ENCODE data around the gene ZNF205.
"Not testable (repeated sequence)": the region's sequence is repeated elsewhere in the genome, so short reads cannot be mapped to it uniquely, and the experiment has no call there.

DNA sequence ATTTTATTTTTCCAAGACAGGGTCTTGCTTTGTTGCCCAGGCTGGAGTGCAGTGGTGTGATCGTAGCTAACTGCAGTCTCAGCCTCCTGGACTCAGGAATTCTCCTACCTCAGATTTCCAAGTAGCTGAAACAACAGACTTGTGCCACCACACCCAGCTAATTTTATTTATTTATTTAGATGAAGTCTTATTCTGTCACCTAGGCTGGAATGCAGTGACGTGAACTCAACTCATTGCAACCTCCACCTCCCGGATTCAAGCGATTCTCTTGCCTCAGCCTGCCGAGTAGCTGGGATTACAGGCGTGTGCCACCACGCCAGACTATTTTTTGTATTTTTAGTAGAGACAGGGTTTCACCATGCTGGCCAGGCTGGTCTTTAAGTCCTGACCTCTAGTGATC lies 56.3 kb downstream of the ZNF205 start:
- TF ChIP-seq, protein P1, sequence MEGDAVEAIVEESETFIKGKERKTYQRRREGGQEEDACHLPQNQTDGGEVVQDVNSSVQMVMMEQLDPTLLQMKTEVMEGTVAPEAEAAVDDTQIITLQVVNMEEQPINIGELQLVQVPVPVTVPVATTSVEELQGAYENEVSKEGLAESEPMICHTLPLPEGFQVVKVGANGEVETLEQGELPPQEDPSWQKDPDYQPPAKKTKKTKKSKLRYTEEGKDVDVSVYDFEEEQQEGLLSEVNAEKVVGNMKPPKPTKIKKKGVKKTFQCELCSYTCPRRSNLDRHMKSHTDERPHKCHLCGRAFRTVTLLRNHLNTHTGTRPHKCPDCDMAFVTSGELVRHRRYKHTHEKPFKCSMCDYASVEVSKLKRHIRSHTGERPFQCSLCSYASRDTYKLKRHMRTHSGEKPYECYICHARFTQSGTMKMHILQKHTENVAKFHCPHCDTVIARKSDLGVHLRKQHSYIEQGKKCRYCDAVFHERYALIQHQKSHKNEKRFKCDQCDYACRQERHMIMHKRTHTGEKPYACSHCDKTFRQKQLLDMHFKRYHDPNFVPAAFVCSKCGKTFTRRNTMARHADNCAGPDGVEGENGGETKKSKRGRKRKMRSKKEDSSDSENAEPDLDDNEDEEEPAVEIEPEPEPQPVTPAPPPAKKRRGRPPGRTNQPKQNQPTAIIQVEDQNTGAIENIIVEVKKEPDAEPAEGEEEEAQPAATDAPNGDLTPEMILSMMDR (IDR thresholded peaks at IDR 0.05; ENCODE audit: low read length), result not testable (repeated sequence)
- TF ChIP-seq EZH2 (IDR thresholded peaks at IDR 0.05; ENCODE audit: borderline replicate concordance, low read length), result not testable (repeated sequence)
